ENCODE measurements around the gene SMC1B. TPM values are rescaled to one million over a fixed set of nuclear protein-coding genes. Genes with fewer than 3 reads are reported as not detected.

The SMC1B gene
- total RNA-seq, 4 donors from 2014 or later, result not detected

- Histone ChIP-seq H3K9me3 (no peaks in the 10 kb centered on the region), H3K4me3 (no peak overlapping the region), H3K27ac (no peak overlapping the region), H3K36me3 (peaks cover 0 to 26% (median 10%) of the 10 kb centered on the region in 4 donors), H3K27me3 (no peaks in the 10 kb centered on the region), H3K4me1 (peaks cover 4 to 12% (median 10%) of the 10 kb centered on the region in 4 donors)
- TF ChIP-seq POLR2AphosphoS5 (IDR thresholded peaks at IDR 0.05) (no peak), POLR2A (IDR thresholded peaks at IDR 0.05) (no peak)
- TF ChIP-seq, protein P1, sequence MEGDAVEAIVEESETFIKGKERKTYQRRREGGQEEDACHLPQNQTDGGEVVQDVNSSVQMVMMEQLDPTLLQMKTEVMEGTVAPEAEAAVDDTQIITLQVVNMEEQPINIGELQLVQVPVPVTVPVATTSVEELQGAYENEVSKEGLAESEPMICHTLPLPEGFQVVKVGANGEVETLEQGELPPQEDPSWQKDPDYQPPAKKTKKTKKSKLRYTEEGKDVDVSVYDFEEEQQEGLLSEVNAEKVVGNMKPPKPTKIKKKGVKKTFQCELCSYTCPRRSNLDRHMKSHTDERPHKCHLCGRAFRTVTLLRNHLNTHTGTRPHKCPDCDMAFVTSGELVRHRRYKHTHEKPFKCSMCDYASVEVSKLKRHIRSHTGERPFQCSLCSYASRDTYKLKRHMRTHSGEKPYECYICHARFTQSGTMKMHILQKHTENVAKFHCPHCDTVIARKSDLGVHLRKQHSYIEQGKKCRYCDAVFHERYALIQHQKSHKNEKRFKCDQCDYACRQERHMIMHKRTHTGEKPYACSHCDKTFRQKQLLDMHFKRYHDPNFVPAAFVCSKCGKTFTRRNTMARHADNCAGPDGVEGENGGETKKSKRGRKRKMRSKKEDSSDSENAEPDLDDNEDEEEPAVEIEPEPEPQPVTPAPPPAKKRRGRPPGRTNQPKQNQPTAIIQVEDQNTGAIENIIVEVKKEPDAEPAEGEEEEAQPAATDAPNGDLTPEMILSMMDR (IDR thresholded peaks at IDR 0.05), result no peak
- intact Hi-C loops (cut with DNase I; ENCODE audit: low total_unique reads) (no loop called here), in situ Hi-C loops (cut with MboI; ENCODE audit: low pct_ligation_motif_present in 1 of 4, low pct_unique_long_range_greater_than_20kb in 1 of 4, low sequenced_read_pairs in 3 of 4) (no loop called here)
- no peak for DNase-seq
- 60% methylated on average over 6 of the region's 6 CpGs; no CpG with 5 or more reads in 1 of the 2 donors for WGBS, 2 donors (ENCODE audit: low coverage in 1 of 2)
Observed at GRCh38 chr22:45341498-45341897, 71.9 kb downstream of the SMC1B start.

DNA sequence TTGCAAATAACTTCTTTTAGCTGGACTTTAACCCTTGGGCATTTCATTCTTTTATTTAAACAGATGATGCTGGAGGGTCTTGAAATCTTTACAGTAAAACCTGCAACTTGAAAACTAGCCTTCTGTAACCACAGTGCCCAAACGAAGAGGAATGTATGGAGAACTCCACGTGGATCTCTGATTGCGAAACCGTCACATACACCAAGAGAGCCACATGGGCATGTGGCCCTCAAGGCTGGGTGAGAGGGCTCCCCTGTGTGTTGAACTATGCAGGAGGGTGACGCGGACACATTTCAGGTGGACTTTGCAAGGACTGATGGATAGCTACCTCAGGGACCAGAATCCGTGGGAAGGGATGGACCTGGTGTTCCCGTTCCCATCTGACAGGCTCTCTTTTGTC, 73.1 kb downstream of the SMC1B start:
- in situ Hi-C loops (cut with MboI; ENCODE audit: low pct_ligation_motif_present in 1 of 4, low pct_unique_long_range_greater_than_20kb in 1 of 4, low sequenced_read_pairs in 3 of 4) (no loop called here), intact Hi-C loops (cut with DNase I; ENCODE audit: low total_unique reads) (no loop called here)
- H3K4me1 ChIP-seq, result peaks cover 8 to 18% (median 13%) of the 10 kb centered on the region in 4 donors
- H3K9me3 ChIP-seq, result no peaks in the 10 kb centered on the region
- WGBS, 2 donors (ENCODE audit: low coverage in 1 of 2), result 83 to 100% methylated on average over 2 to 8 of the region's 8 CpGs
- H3K27ac ChIP-seq, result no peak overlapping the region
- H3K27me3 ChIP-seq, result no peaks in the 10 kb centered on the region
- TF ChIP-seq POLR2AphosphoS5 (IDR thresholded peaks at IDR 0.05), result no peak
- no peak for TF ChIP-seq EP300 (IDR thresholded peaks at IDR 0.05; ENCODE audit: low read depth)
- TF ChIP-seq POLR2A (IDR thresholded peaks at IDR 0.05), result no peak
- TF ChIP-seq, protein P1 (IDR thresholded peaks at IDR 0.05), result no peak
- H3K36me3 ChIP-seq, result peaks cover 0 to 26% (median 12%) of the 10 kb centered on the region in 4 donors
- DNase-seq, result no peak
- H3K4me3 ChIP-seq, result no peak overlapping the region

- DNase-seq, result no peak
- H3K27ac ChIP-seq, result no peak overlapping the region
- H3K36me3 ChIP-seq, result peaks cover 0 to 35% (median 13%) of the 10 kb centered on the region in 4 donors
- H3K27me3 ChIP-seq, result no peaks in the 10 kb centered on the region
- in situ Hi-C loops (cut with MboI; ENCODE audit: low pct_ligation_motif_present in 1 of 4, low pct_unique_long_range_greater_than_20kb in 1 of 4, low sequenced_read_pairs in 3 of 4), result no loop called here
- no peak overlapping the region for H3K4me3 ChIP-seq
- H3K4me1 ChIP-seq, result peaks cover 8 to 18% (median 13%) of the 10 kb centered on the region in 4 donors
- TF ChIP-seq POLR2A (IDR thresholded peaks at IDR 0.05) (no peak), EP300 (IDR thresholded peaks at IDR 0.05; ENCODE audit: low read depth) (no peak), POLR2AphosphoS5 (IDR thresholded peaks at IDR 0.05) (no peak)
- TF ChIP-seq, protein P1 (IDR thresholded peaks at IDR 0.05), result no peak
- no peaks in the 10 kb centered on the region for H3K9me3 ChIP-seq
- intact Hi-C loops (cut with DNase I; ENCODE audit: low total_unique reads), result no loop called here
- 95% methylated on average over 7 of the region's 7 CpGs; no CpG with 5 or more reads in 1 of the 2 donors for WGBS, 2 donors (ENCODE audit: low coverage in 1 of 2)
Observed at GRCh38 chr22:45338795-45339194, 74.6 kb downstream of the SMC1B start.

GRCh38 chr22:45337536-45337935, 75.9 kb downstream of the SMC1B start:
- TF ChIP-seq EP300 (IDR thresholded peaks at IDR 0.05; ENCODE audit: low read depth) (no peak), POLR2A (IDR thresholded peaks at IDR 0.05) (no peak), POLR2AphosphoS5 (IDR thresholded peaks at IDR 0.05) (no peak)
- TF ChIP-seq, protein P1 (IDR thresholded peaks at IDR 0.05), result no peak
- WGBS, 2 donors (ENCODE audit: low coverage in 1 of 2), result 86% methylated on average over 2 to 9 of the region's 9 CpGs
- peaks cover 8 to 18% (median 13%) of the 10 kb centered on the region in 4 donors for H3K4me1 ChIP-seq
- no peak for DNase-seq
- H3K27ac ChIP-seq, result peak overlapping the region; percentile 56 to 68 (median 58)
- H3K27me3 ChIP-seq, result no peaks in the 10 kb centered on the region
- intact Hi-C loops (cut with DNase I; ENCODE audit: low total_unique reads), result no loop called here
- H3K9me3 ChIP-seq, result no peaks in the 10 kb centered on the region
- H3K4me3 ChIP-seq, result no peak overlapping the region
- peaks cover 0 to 41% (median 16%) of the 10 kb centered on the region in 4 donors for H3K36me3 ChIP-seq
- in situ Hi-C loops (cut with MboI; ENCODE audit: low pct_ligation_motif_present in 1 of 4, low pct_unique_long_range_greater_than_20kb in 1 of 4, low sequenced_read_pairs in 3 of 4), result no loop called here

All from transverse colon (tissue), 4 donors.